ENCODE measurements around the gene NABP1.

Gene NABP1

DNA sequence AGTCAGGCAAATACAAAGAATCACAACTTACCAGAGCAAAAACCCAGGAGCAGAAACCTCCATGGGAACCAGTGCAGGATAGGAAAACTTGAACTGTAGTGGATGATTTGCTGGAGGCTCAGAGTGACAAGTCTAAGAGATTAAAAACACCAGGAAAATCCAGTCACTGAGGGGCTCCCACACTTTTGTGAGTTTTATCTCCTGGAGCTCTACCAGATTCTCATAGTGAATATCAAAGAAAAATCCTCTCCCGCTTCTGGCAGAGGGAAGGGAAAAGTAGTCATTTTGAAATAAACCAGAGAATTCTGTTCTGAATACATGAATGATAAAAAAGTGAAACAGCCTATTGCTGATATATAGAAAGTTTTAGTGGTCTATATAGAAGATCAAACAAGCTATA lies 23.1 kb downstream of the NABP1 start:
- DNase-seq (ENCODE audit: low spot score): no peak
- POLR2A ChIA-PET (ENCODE audit: low non-redundant PET): no interaction called here

GRCh38 chr2:191701696-191702095 lies 23.8 kb downstream of the NABP1 start:
- CTCF ChIA-PET: no interaction called here
- no peak for TF ChIP-seq CTCF (conservative IDR thresholded peaks at IDR 0.05; ENCODE audit: low read depth)
- no peak for DNase-seq (ENCODE audit: low spot score)
- no peak overlapping the region for H3K27ac ChIP-seq
- POLR2A ChIA-PET (ENCODE audit: low non-redundant PET): no interaction called here

More for the DNA sequence above, 23.1 kb downstream of the NABP1 start:
- CTCF ChIA-PET: interaction anchor here (0.5 to 0.9 kb wide), 2 partner anchors 130 to 134 kb away, joined by 3 to 4 read pairs; no protein-coding TSS in a partner anchor
- no peak for TF ChIP-seq CTCF (conservative IDR thresholded peaks at IDR 0.05; ENCODE audit: low read depth)
- no peak overlapping the region for H3K27ac ChIP-seq

DNA sequence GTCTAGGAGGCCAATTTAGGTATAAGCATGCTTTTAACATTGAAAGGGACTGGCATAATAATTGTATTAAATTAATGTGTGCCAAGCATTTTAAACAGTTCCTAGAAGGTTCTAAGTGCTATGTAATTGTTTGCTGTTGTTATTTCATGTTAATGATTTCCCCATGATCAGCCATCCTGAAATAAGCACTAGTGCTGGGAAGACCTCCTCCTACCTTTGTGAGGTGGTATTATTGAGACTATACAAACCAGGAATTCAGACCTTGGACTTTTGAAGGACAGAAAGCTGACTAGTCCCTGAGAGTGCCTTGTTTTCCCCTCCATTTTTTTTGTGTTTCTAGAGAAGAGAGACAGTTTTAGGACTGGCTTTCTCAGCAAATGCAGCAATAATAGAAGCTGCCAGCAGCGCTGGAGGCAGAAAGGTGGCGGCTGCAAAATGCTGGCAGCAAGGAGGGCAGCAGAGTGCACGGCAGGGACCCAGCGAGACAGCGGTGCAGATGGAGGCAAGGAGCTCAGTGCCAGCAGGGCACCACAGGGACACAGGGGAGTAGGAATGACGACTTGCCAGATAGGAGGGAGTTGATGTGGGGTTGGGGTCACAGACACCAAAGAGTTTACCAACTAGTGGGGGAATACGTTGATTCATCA lies 25.3 kb downstream of the NABP1 start:
- DNase-seq (ENCODE audit: low spot score): no peak
- no peak overlapping the region for H3K27ac ChIP-seq
- ChIA-PET POLR2A (ENCODE audit: low non-redundant PET) (no interaction called here), CTCF (no interaction called here)
- no peak for TF ChIP-seq CTCF (conservative IDR thresholded peaks at IDR 0.05; ENCODE audit: low read depth)

- TF ChIP-seq CTCF (conservative IDR thresholded peaks at IDR 0.05; ENCODE audit: low read depth): no peak
- ChIA-PET POLR2A (ENCODE audit: low non-redundant PET) (no interaction called here), CTCF (interaction anchor here (0.7 kb wide), 1 partner anchor 646 kb away, joined by 3 read pairs; no protein-coding TSS in a partner anchor)
- H3K27ac ChIP-seq: no peak overlapping the region
- no peak for DNase-seq (ENCODE audit: low spot score)
These were observed 27.1 kb downstream of the NABP1 start for GRCh38 chr2:191705084-191705483.

DNA sequence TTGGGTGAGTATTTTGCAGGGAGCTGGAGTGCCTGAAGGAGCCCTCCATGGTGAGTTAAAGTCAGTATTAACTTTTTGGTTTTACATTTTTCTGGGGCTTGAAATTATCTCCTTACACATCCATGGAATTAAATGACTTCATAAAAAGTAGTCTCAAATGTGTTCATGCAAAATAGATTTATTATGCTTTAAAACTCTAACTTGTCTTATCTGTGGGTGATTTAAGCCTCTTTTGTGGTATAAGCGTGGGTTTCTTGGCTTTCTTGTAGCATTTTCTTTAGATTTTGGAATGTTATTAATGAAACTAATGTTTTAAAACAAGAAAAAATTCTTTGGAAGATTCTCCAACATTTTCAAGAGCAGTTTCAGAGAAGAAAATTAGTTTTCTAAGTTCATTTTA lies 27.8 kb downstream of the NABP1 start:
- ChIA-PET POLR2A (ENCODE audit: low non-redundant PET) (no interaction called here), CTCF (no interaction called here)
- H3K27ac ChIP-seq: no peak overlapping the region
- DNase-seq (ENCODE audit: low spot score): no peak
- TF ChIP-seq CTCF (conservative IDR thresholded peaks at IDR 0.05; ENCODE audit: low read depth): no peak

- no peak for DNase-seq (ENCODE audit: low spot score)
- no peak for TF ChIP-seq CTCF (conservative IDR thresholded peaks at IDR 0.05; ENCODE audit: low read depth)
- no peak overlapping the region for H3K27ac ChIP-seq
- CTCF ChIA-PET: interaction anchor here (0.6 to 0.7 kb wide), 2 partner anchors 10 to 1288 kb away, joined by 4 to 12 read pairs; no protein-coding TSS in a partner anchor
- POLR2A ChIA-PET (ENCODE audit: low non-redundant PET): no interaction called here
These were observed 28.9 kb downstream of the NABP1 start for GRCh38 chr2:191706791-191707190.
